Dendritic cell treated with granulocyte-macrophage colony-stimulating factor and Interleukin-4, amounts not matched to agents 40 ng/mL and 50 ng/mL, for 4 days (primary cell): ENCODE results near the gene ACER2.
A peak's percentile ranks its signal among the peaks of the same experiment; 100 is the strongest.
"Not testable (repeated sequence)": the region's sequence is repeated elsewhere in the genome, so short reads cannot be mapped to it uniquely, and the experiment has no call there.

ENCODE experiments used
- H3K27ac Mint-ChIP-seq: one replicate; pipeline ENCODE4 v1.8.0; 2022; ENCODE audit warnings: mild to moderate bottlenecking, mixed read lengths
- H3K27me3 Mint-ChIP-seq: one replicate; pipeline ENCODE4 v1.8.0; 2022; ENCODE audit warnings: mild to moderate bottlenecking, mixed read lengths
- H3K36me3 Mint-ChIP-seq: one replicate; pipeline ENCODE4 v1.8.0; 2022; ENCODE audit warnings: low read depth, mixed read lengths
- H3K4me1 Mint-ChIP-seq: one replicate; pipeline ENCODE4 v1.8.0; 2022; ENCODE audit warnings: low read depth, mixed read lengths
- H3K4me3 Mint-ChIP-seq: one replicate; pipeline ENCODE4 v1.8.0; 2022; ENCODE audit warnings: mild to moderate bottlenecking, moderate library complexity, mixed read lengths
- H3K9me3 Mint-ChIP-seq: one replicate; pipeline ENCODE4 v1.8.0; 2022; ENCODE audit warnings: mixed read lengths
- intact Hi-C: fragments of 100-400 bp; cut with micrococcal nuclease; formaldehyde crosslinking; loops from one replicate; pipeline ENCODE4 v1.15.0; 2022

Gene ACER2

GRCh38 chr9:19416143-19416542 lies 7.3 kb downstream of the ACER2 start:
- no peaks in the 10 kb centered on the region for H3K9me3 Mint-ChIP-seq
- H3K27me3 Mint-ChIP-seq, result no peaks in the 10 kb centered on the region
- intact Hi-C loops, result no loop called here
- no peak overlapping the region for H3K4me3 Mint-ChIP-seq
- no peaks in the 10 kb centered on the region for H3K4me1 Mint-ChIP-seq
- H3K27ac Mint-ChIP-seq, result no peak overlapping the region
- H3K36me3 Mint-ChIP-seq, result no peaks in the 10 kb centered on the region

GRCh38 chr9:19420877-19421276 lies 12.1 kb downstream of the ACER2 start:
- Mint-ChIP-seq H3K36me3 (peaks cover 6% of the 10 kb centered on the region), H3K9me3 (no peaks in the 10 kb centered on the region), H3K4me1 (no peaks in the 10 kb centered on the region), H3K4me3 (no peak overlapping the region), H3K27ac (no peak overlapping the region), H3K27me3 (no peaks in the 10 kb centered on the region)
- intact Hi-C loops, result no loop called here

GRCh38 chr9:19423163-19423562 lies 14.4 kb downstream of the ACER2 start:
- H3K36me3 Mint-ChIP-seq, result peaks cover 6% of the 10 kb centered on the region
- no peaks in the 10 kb centered on the region for H3K9me3 Mint-ChIP-seq
- no peaks in the 10 kb centered on the region for H3K4me1 Mint-ChIP-seq
- no peaks in the 10 kb centered on the region for H3K27me3 Mint-ChIP-seq
- intact Hi-C loops, result no loop called here
- no peak overlapping the region for H3K27ac Mint-ChIP-seq
- no peak overlapping the region for H3K4me3 Mint-ChIP-seq

GRCh38 chr9:19424176-19424779 lies 15.5 kb downstream of the ACER2 start:
- Mint-ChIP-seq H3K27ac (no peak overlapping the region), H3K4me1 (no peaks in the 10 kb centered on the region)

GRCh38 chr9:19429595-19429994 lies 20.8 kb downstream of the ACER2 start:
- Mint-ChIP-seq H3K27ac (no peak overlapping the region), H3K27me3 (no peaks in the 10 kb centered on the region), H3K4me3 (no peak overlapping the region), H3K9me3 (no peaks in the 10 kb centered on the region), H3K4me1 (no peaks in the 10 kb centered on the region), H3K36me3 (peaks cover 6% of the 10 kb centered on the region)
- intact Hi-C loops, result no loop called here

More at GRCh38 chr9:19424176-19424779, 15.5 kb downstream of the ACER2 start:
- Mint-ChIP-seq H3K9me3 (no peaks in the 10 kb centered on the region), H3K27me3 (no peaks in the 10 kb centered on the region), H3K4me3 (no peak overlapping the region), H3K36me3 (peaks cover 6% of the 10 kb centered on the region)
- intact Hi-C loops, result no loop called here

GRCh38 chr9:19430201-19430760 lies 21.5 kb downstream of the ACER2 start:
- Mint-ChIP-seq H3K36me3 (peaks cover under 1% of the 10 kb centered on the region), H3K27me3 (no peaks in the 10 kb centered on the region), H3K4me3 (no peak overlapping the region), H3K9me3 (no peaks in the 10 kb centered on the region), H3K4me1 (no peaks in the 10 kb centered on the region), H3K27ac (no peak overlapping the region)
- intact Hi-C loops, result no loop called here

GRCh38 chr9:19431361-19432171 lies 22.8 kb downstream of the ACER2 start:
- no peak overlapping the region for H3K4me3 Mint-ChIP-seq
- H3K36me3 Mint-ChIP-seq, result no peaks in the 10 kb centered on the region
- no peaks in the 10 kb centered on the region for H3K9me3 Mint-ChIP-seq
- intact Hi-C loops, result no loop called here
- no peaks in the 10 kb centered on the region for H3K4me1 Mint-ChIP-seq
- H3K27ac Mint-ChIP-seq, result no peak overlapping the region
- no peaks in the 10 kb centered on the region for H3K27me3 Mint-ChIP-seq

GRCh38 chr9:19432473-19432872 lies 23.7 kb downstream of the ACER2 start:
- Mint-ChIP-seq H3K27me3 (no peaks in the 10 kb centered on the region), H3K36me3 (no peaks in the 10 kb centered on the region), H3K4me3 (no peak overlapping the region), H3K9me3 (no peaks in the 10 kb centered on the region), H3K27ac (no peak overlapping the region), H3K4me1 (no peaks in the 10 kb centered on the region)
- intact Hi-C loops, result no loop called here

GRCh38 chr9:19433729-19434128 lies 24.9 kb downstream of the ACER2 start:
- H3K27me3 Mint-ChIP-seq, H3K27ac Mint-ChIP-seq, H3K9me3 Mint-ChIP-seq, H3K4me1 Mint-ChIP-seq, H3K36me3 Mint-ChIP-seq, H3K4me3 Mint-ChIP-seq, intact Hi-C loops: not testable (repeated sequence)

GRCh38 chr9:19440376-19440775 lies 31.6 kb downstream of the ACER2 start:
- Mint-ChIP-seq H3K36me3 (no peaks in the 10 kb centered on the region), H3K4me1 (peaks cover 9% of the 10 kb centered on the region), H3K9me3 (no peaks in the 10 kb centered on the region), H3K4me3 (no peak overlapping the region), H3K27me3 (no peaks in the 10 kb centered on the region), H3K27ac (no peak overlapping the region)
- intact Hi-C loops, result no loop called here

GRCh38 chr9:19440823-19441580 lies 32.2 kb downstream of the ACER2 start:
- Mint-ChIP-seq H3K9me3 (no peaks in the 10 kb centered on the region), H3K36me3 (no peaks in the 10 kb centered on the region), H3K4me3 (no peak overlapping the region), H3K27ac (no peak overlapping the region), H3K27me3 (no peaks in the 10 kb centered on the region), H3K4me1 (peaks cover 9% of the 10 kb centered on the region)
- intact Hi-C loops, result no loop called here

GRCh38 chr9:19441730-19442129 lies 32.9 kb downstream of the ACER2 start:
- Mint-ChIP-seq H3K27me3 (no peaks in the 10 kb centered on the region), H3K9me3 (no peaks in the 10 kb centered on the region), H3K4me3 (peak overlapping the region; percentile 48), H3K36me3 (no peaks in the 10 kb centered on the region), H3K27ac (no peak overlapping the region), H3K4me1 (peaks cover 9% of the 10 kb centered on the region)
- intact Hi-C loops, result no loop called here

- no peaks in the 10 kb centered on the region for H3K9me3 Mint-ChIP-seq
- no peak overlapping the region for H3K27ac Mint-ChIP-seq
- no peaks in the 10 kb centered on the region for H3K27me3 Mint-ChIP-seq
- no peaks in the 10 kb centered on the region for H3K36me3 Mint-ChIP-seq
- intact Hi-C loops, result no loop called here
- no peak overlapping the region for H3K4me3 Mint-ChIP-seq
- H3K4me1 Mint-ChIP-seq, result peaks cover 9% of the 10 kb centered on the region
Measured at GRCh38 chr9:19442240-19442639, 33.4 kb downstream of the ACER2 start.

- peaks cover 9% of the 10 kb centered on the region for H3K4me1 Mint-ChIP-seq
- H3K27me3 Mint-ChIP-seq, result no peaks in the 10 kb centered on the region
- intact Hi-C loops, result no loop called here
- H3K27ac Mint-ChIP-seq, result no peak overlapping the region
- H3K36me3 Mint-ChIP-seq, result no peaks in the 10 kb centered on the region
- no peaks in the 10 kb centered on the region for H3K9me3 Mint-ChIP-seq
- H3K4me3 Mint-ChIP-seq, result no peak overlapping the region
Measured at GRCh38 chr9:19445452-19445851, 36.6 kb downstream of the ACER2 start.
